NCI-H187 (cell line): ENCODE data around the gene OS9.
"Not testable (repeated sequence)": the region's sequence is repeated elsewhere in the genome, so short reads cannot be mapped to it uniquely, and the experiment has no call there.

ENCODE experiments used
- DNase-seq, 2 experiments: peaks; one replicate each; lab custom pipeline; 2025; lab: John Stamatoyannopoulos, UW

Gene OS9

GRCh38 chr12:57693659-57694458 lies at the start of gene OS9:
OS9 (plus strand) TSS chr12:57694132; CDS start chr12:57694162, 30 bp downstream.
- DNase-seq, result peak; percentile 98

GRCh38 chr12:57645990-57646658 lies 47.8 kb upstream of the OS9 start:
- DNase-seq, result not testable (repeated sequence)

- not testable (repeated sequence) for DNase-seq
These were observed 47.3 kb upstream of the OS9 start for GRCh38 chr12:57646659-57647049.

- no peak for DNase-seq
These were observed 39.9 kb upstream of the OS9 start for GRCh38 chr12:57654042-57654441.

GRCh38 chr12:57655541-57656240 lies 38.2 kb upstream of the OS9 start:
- no peak for DNase-seq

GRCh38 chr12:57656408-57656807 lies 37.5 kb upstream of the OS9 start:
- not testable (repeated sequence) for DNase-seq

GRCh38 chr12:57657744-57658143 lies 36.2 kb upstream of the OS9 start:
- DNase-seq, result no peak

- no peak for DNase-seq
These were observed 35.0 kb upstream of the OS9 start for GRCh38 chr12:57658890-57659289.

- no peak for DNase-seq
These were observed 32.6 kb upstream of the OS9 start for GRCh38 chr12:57661376-57661775.

- DNase-seq, result not testable (repeated sequence)
These were observed 28.7 kb upstream of the OS9 start for GRCh38 chr12:57665066-57665820.

- no peak for DNase-seq
These were observed 27.0 kb upstream of the OS9 start for GRCh38 chr12:57666897-57667296.

GRCh38 chr12:57669691-57670090 lies 24.2 kb upstream of the OS9 start:
- not testable (repeated sequence) for DNase-seq

GRCh38 chr12:57671811-57672210 lies 22.1 kb upstream of the OS9 start:
- not testable (repeated sequence) for DNase-seq

- no peak for DNase-seq
These were observed 21.1 kb upstream of the OS9 start for GRCh38 chr12:57672801-57673200.

GRCh38 chr12:57674691-57675090 lies 19.2 kb upstream of the OS9 start:
- no peak for DNase-seq

GRCh38 chr12:57677947-57678346 lies 16.0 kb upstream of the OS9 start:
- not testable (repeated sequence) for DNase-seq

- DNase-seq, result no peak
These were observed 14.2 kb upstream of the OS9 start for GRCh38 chr12:57679697-57680096.

GRCh38 chr12:57687862-57688261 lies 6.1 kb upstream of the OS9 start:
- no peak for DNase-seq

- no peak for DNase-seq
These were observed 5.0 kb upstream of the OS9 start for GRCh38 chr12:57688931-57689330.

GRCh38 chr12:57692500-57692899 lies 1.4 kb upstream of the OS9 start:
- DNase-seq, result no peak

- DNase-seq, result no peak
These were observed 644 bp upstream of the OS9 start for GRCh38 chr12:57693317-57693658.

- peak in 1 of 2 experiments; percentile 45 for DNase-seq
These were observed 607 bp downstream of the OS9 start for GRCh38 chr12:57694459-57695019.
